ENCODE data around the gene SYT1. TPM values are rescaled to one million over a fixed set of nuclear protein-coding genes. Genes with fewer than 3 reads are reported as not detected.

SYT1 gene
- total RNA-seq, 4 donors from 2014 or later, result 4.1 to 10.0 (median 6.7) TPM

DNA sequence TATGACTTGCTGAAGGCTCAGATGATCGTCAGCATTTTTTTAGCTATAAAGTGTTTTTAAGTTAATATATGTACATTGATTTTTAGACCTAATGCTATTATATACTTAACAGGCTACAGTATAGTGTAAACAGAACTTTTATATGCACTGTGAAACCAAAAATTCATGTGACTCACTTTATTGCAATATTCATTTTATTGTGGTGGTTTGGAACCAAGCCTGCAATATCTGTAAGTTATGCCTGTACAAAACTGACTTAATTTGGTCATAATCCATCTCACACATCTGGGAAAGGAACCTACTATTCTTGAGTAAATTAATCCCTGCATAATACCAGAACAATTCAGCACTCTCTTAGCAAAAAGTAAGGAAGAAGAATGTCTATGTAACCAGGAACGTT, 390.7 kb downstream of the SYT1 start:
- H3K4me3 ChIP-seq, result no peak overlapping the region
- no peaks in the 10 kb centered on the region for H3K9me3 ChIP-seq
- no peaks in the 10 kb centered on the region for H3K4me1 ChIP-seq
- 83% methylated on average over 2 of the region's 2 CpGs for WGBS
- intact Hi-C loops (cut with DNase I), result no loop called here
- TF ChIP-seq POLR2A (IDR thresholded peaks at IDR 0.05; ENCODE audit: low read depth), result no peak
- no peak for TF ChIP-seq POLR2AphosphoS5 (IDR thresholded peaks at IDR 0.05)
- TF ChIP-seq, protein P1, sequence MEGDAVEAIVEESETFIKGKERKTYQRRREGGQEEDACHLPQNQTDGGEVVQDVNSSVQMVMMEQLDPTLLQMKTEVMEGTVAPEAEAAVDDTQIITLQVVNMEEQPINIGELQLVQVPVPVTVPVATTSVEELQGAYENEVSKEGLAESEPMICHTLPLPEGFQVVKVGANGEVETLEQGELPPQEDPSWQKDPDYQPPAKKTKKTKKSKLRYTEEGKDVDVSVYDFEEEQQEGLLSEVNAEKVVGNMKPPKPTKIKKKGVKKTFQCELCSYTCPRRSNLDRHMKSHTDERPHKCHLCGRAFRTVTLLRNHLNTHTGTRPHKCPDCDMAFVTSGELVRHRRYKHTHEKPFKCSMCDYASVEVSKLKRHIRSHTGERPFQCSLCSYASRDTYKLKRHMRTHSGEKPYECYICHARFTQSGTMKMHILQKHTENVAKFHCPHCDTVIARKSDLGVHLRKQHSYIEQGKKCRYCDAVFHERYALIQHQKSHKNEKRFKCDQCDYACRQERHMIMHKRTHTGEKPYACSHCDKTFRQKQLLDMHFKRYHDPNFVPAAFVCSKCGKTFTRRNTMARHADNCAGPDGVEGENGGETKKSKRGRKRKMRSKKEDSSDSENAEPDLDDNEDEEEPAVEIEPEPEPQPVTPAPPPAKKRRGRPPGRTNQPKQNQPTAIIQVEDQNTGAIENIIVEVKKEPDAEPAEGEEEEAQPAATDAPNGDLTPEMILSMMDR (IDR thresholded peaks at IDR 0.05), result no peak
- TF ChIP-seq EP300 (IDR thresholded peaks at IDR 0.05), result no peak
- no peaks in the 10 kb centered on the region for H3K27me3 ChIP-seq
- H3K27ac ChIP-seq (replicated peaks in 1 of 4), result no peak overlapping the region
- H3K36me3 ChIP-seq, result no peaks in the 10 kb centered on the region
- DNase-seq (ENCODE audit: extremely low spot score), result no peak

DNA sequence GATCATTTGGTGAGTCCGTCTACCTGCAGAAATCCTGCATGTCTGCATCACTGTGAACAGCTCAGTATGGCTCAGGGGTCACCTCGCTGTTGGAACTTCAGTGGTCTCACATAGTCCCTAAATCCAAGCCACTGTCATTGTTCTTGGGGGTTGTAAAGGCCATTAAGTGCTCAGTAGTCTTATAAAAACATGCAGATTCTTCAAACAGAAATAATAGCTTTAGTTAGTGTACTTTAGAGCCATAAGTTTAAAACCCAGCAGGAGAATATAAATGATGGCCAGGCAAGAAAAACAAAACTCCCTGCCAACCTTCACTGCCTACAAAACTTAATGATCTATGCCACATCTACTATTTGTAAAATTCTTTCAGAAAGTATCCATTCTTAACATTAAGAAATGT, 396.3 kb downstream of the SYT1 start:
- TF ChIP-seq EP300 (IDR thresholded peaks at IDR 0.05) (no peak), POLR2A (IDR thresholded peaks at IDR 0.05; ENCODE audit: low read depth) (no peak), POLR2AphosphoS5 (IDR thresholded peaks at IDR 0.05) (no peak)
- TF ChIP-seq, protein P1 (IDR thresholded peaks at IDR 0.05), result no peak
- 85% methylated on average over 2 of the region's 2 CpGs for WGBS
- no peaks in the 10 kb centered on the region for H3K36me3 ChIP-seq
- no peaks in the 10 kb centered on the region for H3K4me1 ChIP-seq
- H3K27ac ChIP-seq (replicated peaks in 1 of 4), result no peak overlapping the region
- H3K4me3 ChIP-seq, result no peak overlapping the region
- intact Hi-C loops (cut with DNase I), result no loop called here
- DNase-seq (ENCODE audit: extremely low spot score), result no peak
- H3K9me3 ChIP-seq, result no peaks in the 10 kb centered on the region
- no peaks in the 10 kb centered on the region for H3K27me3 ChIP-seq

DNA sequence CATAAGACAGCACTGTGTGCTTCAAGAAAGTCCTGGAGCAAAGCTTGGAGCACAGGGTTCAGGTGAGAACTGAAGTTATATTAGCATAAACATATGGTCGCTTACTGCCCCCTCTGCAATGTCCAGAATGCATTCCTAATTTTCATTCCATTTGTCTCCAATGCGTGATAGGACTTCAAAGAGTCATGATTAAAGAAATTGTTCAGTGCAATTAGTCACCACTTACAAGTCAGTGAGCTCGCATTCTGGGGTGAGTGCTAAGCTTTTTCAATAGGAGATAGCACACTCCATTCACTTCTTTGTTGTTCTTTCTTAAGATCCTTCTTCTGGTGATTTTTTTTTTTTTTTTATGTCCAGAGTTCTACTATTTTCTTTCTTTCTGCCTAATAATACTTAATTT, 398.4 kb downstream of the SYT1 start:
- WGBS, result 95% methylated on average over 3 of the region's 3 CpGs
- H3K4me1 ChIP-seq, result no peaks in the 10 kb centered on the region
- no peak for DNase-seq (ENCODE audit: extremely low spot score)
- intact Hi-C loops (cut with DNase I), result no loop called here
- no peak overlapping the region for H3K4me3 ChIP-seq
- no peaks in the 10 kb centered on the region for H3K9me3 ChIP-seq
- no peak for TF ChIP-seq POLR2AphosphoS5 (IDR thresholded peaks at IDR 0.05)
- TF ChIP-seq EP300 (IDR thresholded peaks at IDR 0.05), result no peak
- TF ChIP-seq, protein P1 (IDR thresholded peaks at IDR 0.05), result no peak
- TF ChIP-seq POLR2A (IDR thresholded peaks at IDR 0.05; ENCODE audit: low read depth), result no peak
- H3K36me3 ChIP-seq, result no peaks in the 10 kb centered on the region
- no peak overlapping the region for H3K27ac ChIP-seq (replicated peaks in 1 of 4)
- no peaks in the 10 kb centered on the region for H3K27me3 ChIP-seq

DNA sequence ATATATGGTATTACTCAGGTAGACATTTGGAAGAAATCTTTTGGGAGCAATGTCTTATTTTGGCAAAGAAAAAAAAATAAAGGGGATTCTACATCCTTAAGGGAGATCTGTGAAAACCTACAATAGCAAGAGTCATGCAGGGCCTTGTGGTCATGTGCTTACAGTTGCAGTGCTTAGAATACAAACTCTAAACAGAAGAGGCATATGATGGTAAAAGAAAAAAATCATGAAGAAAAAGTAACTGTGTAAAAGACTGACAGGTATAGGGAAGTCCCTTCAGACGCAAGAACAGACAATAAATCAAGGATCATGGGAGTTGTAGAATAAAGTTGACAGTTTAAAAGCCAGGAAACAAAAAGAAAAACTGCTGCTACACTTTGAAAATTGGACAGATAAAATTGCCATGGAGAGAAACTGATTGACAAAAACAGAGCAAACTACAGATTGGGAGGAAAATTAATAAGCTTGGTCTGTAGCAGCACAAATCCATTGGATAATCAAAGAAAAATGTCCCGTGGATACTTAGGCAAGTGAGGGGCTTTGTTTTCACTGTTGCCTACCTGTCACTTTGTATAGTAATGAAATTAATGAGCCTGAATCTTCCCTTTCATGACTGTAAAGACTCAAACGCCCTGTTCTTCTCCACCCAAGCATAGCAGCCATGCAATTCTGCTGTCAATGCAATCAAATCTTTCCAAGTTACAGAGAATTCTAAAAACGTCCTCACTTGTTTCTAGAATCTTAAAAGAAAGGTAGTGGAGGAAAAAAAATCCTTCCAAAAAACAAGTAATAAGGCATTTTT, 402.0 kb downstream of the SYT1 start:
- Histone ChIP-seq H3K4me3 (no peak overlapping the region), H3K27ac (replicated peaks in 1 of 4) (no peak overlapping the region), H3K4me1 (no peaks in the 10 kb centered on the region), H3K9me3 (no peaks in the 10 kb centered on the region), H3K27me3 (no peaks in the 10 kb centered on the region), H3K36me3 (no peaks in the 10 kb centered on the region)
- whole genome bisulfite sequencing, result 57% methylated on average over 4 of the region's 4 CpGs
- no peak for DNase-seq (ENCODE audit: extremely low spot score)
- TF ChIP-seq POLR2AphosphoS5 (IDR thresholded peaks at IDR 0.05), result no peak
- intact Hi-C loops (cut with DNase I), result no loop called here

DNA sequence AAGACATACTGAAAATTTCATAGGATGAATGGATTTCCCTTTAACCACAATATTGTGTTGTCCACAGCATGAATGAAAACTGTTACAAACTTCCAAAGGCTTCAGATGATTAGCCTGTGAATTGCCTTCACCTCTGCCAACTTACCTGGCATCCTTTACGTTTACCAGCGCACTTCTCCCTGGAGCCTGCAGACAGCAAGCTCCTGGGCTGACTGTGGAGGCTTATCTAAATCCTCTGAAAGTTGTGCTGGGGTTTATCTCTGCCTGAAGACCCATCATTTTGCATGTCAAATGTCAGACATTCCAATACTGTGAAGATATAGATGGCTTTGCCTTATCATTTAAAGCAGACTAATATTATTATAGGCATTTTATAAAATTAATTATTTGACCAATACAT, 403.0 kb downstream of the SYT1 start:
- H3K27ac ChIP-seq (replicated peaks in 1 of 4), result no peak overlapping the region
- H3K4me3 ChIP-seq, result no peak overlapping the region
- no peaks in the 10 kb centered on the region for H3K36me3 ChIP-seq
- 80% methylated on average over 2 of the region's 2 CpGs for whole genome bisulfite sequencing
- DNase-seq (ENCODE audit: extremely low spot score), result no peak
- no peak for TF ChIP-seq POLR2A (IDR thresholded peaks at IDR 0.05; ENCODE audit: low read depth)
- TF ChIP-seq, protein P1 (IDR thresholded peaks at IDR 0.05), result no peak
- TF ChIP-seq EP300 (IDR thresholded peaks at IDR 0.05), result no peak
- TF ChIP-seq POLR2AphosphoS5 (IDR thresholded peaks at IDR 0.05), result no peak
- H3K9me3 ChIP-seq, result no peaks in the 10 kb centered on the region
- no peaks in the 10 kb centered on the region for H3K27me3 ChIP-seq
- intact Hi-C loops (cut with DNase I), result no loop called here
- no peaks in the 10 kb centered on the region for H3K4me1 ChIP-seq
